ENCODE data around the gene PPP5C. TPM values are rescaled to one million over a fixed set of nuclear protein-coding genes. Genes with fewer than 3 reads are reported as not detected.
"Not testable (repeated sequence)": the region's sequence is repeated elsewhere in the genome, so short reads cannot be mapped to it uniquely, and the experiment has no call there.

PPP5C gene
- 91.3 TPM for total RNA-seq

DNA sequence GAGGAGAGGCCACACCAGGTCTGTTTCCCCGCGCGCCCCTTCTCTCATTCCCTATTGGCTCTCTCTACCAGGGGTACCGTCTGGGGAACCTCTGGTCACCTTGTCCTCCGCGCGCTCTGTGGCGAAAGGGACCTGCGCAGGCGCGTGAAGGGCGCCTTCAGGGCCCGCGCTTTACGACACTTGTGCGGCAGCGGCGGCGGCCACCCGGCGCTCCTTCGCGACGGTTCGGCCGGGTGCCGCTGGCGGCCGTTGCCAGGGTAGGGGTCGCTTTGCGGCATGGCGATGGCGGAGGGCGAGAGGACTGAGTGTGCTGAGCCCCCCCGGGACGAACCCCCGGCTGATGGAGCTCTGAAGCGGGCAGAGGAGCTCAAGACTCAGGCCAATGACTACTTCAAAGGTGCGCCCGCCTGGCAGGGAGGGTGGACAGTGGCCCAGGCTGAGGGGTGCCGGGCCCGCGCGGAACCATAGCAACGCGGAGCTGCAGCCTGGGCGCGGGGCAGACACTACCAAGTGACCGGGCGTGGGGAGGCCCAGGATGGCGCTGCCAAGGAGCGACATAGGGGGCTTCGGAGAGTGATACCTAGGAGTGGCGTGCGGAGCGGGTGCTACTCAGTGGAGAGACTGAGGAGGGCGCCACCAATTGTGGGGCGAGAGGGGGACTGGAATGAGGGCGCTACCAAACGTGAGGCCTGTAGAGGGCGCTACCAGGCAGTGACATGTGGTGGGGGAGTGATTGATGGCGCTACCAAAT is at the start of gene PPP5C:
PPP5C (plus strand) TSS at position 267 of the 751 bp plus-strand sequence; CDS start at position 277, 10 bp downstream.
- peak; percentile 91 for DNase-seq (ENCODE audit: low spot score)

- peak; percentile 89 for DNase-seq (ENCODE audit: low spot score)
These were observed 49.0 kb upstream of the PPP5C start for GRCh38 chr19:46297700-46298478.

DNA sequence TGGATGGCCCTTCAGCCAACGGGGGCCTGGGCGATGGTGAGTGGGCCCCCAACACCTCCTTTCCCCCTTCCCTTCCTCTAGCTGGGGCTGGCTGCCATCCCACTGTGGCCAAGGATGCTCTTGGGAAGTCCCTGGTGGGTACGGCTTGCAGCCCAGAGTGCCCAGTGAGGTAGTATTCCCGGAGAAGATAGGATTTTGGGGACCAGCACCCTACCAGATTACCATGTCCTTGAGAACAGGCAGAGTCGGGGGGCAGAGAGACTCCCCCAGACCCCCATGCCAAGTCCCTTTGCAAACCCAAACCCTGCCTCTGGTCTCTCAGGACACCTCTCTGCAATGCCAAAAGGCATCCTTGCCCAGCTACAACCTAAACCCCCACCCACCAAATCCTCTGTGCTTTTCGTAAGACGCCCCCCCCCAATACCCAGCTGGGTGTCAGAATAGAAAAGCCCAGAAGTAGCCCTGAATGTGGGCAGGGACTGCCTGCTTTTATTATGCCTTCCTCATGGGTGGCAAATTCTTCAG is 48.3 kb upstream of the PPP5C start:
- DNase-seq (ENCODE audit: low spot score), result no peak

GRCh38 chr19:46299004-46299509 is 47.8 kb upstream of the PPP5C start:
- DNase-seq (ENCODE audit: low spot score), result peak; percentile 98

GRCh38 chr19:46299695-46300094 is 47.2 kb upstream of the PPP5C start:
- DNase-seq (ENCODE audit: low spot score), result no peak

- no peak for DNase-seq (ENCODE audit: low spot score)
These were observed 43.6 kb upstream of the PPP5C start for GRCh38 chr19:46303322-46303690.

DNA sequence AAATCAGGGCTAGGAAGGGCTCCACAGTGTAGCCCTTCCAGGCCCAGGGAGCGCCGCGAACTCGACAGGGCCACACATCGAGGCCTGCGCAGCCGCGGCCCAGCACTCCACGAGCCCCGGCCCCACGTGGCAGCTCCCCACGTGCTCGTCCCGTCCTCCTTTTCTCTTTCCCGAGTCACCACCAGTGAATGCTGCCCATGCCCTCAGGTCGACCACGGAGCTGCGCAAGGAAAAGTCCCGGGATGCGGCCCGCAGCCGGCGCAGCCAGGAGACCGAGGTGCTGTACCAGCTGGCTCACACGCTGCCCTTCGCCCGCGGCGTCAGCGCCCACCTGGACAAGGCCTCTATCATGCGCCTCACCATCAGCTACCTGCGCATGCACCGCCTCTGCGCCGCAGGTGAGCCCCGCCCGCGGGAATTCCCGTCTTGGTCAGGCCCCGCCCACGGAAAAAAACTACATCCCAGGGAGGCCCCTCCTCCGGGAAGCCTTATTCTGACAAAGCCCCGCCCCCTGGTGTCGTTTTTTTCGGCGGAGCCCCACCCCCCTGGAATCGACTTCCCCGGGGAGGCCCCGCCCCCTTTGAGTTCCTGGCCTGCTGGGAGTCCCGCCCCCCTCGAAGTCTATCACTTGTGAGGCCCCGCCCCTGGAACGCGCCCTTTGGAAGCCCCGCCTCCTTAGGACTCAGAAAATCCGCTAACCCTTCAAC is 43.0 kb upstream of the PPP5C start:
- DNase-seq (ENCODE audit: low spot score), result peak; percentile 78

GRCh38 chr19:46306501-46306900 is 40.4 kb upstream of the PPP5C start:
- DNase-seq (ENCODE audit: low spot score), result no peak

DNA sequence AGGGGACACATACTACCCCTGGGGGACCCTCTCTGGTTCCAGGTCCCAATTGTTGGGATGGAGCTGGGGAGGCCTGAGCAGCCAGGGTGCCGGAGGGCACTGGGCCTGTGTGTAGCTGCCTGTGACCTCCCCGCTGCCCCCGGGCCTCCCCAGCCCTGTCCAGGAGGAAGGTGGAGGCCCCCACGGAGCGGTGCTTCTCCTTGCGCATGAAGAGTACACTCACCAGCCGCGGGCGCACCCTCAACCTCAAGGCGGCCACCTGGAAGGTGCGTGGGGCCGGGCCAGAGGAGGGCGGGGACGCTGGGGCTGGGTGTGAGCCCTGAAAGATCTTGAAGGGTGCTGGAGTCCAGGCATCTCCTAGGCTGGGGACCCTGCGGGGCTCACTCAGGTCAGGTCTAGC is 38.4 kb upstream of the PPP5C start:
- DNase-seq (ENCODE audit: low spot score), result no peak

DNA sequence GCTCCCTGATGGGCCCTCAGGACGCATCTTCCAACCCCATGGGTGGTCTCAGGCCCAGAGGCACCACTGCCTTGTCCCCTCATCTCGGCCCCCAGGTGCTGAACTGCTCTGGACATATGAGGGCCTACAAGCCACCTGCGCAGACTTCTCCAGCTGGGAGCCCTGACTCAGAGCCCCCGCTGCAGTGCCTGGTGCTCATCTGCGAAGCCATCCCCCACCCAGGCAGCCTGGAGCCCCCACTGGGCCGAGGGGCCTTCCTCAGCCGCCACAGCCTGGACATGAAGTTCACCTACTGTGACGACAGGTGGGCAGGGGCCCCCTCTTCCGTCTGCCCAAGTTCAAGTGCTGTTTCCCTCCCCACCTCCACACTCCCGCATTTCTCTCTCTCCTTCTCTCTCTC is 37.8 kb upstream of the PPP5C start:
- DNase-seq (ENCODE audit: low spot score), result no peak

DNA sequence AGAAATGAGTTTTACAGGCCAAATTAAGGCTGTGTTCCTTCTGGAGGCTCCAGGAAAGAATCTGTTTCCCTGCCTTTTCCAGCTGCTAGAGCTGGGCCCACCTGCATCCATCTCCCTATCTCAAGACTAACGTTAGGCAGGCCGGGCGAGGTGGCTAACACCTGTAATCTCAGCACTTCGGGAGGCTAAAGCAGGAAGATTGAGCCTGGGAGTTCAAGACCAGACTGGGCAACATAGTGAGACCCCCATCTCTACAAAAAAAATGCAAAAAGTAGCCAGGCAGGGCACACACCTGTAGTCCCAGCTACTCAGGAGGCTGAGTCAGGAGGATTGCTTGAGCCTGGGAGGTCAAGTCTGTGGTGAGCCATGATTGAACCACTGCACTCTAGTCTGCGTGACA is 35.4 kb upstream of the PPP5C start:
- no peak for DNase-seq (ENCODE audit: low spot score)

DNA sequence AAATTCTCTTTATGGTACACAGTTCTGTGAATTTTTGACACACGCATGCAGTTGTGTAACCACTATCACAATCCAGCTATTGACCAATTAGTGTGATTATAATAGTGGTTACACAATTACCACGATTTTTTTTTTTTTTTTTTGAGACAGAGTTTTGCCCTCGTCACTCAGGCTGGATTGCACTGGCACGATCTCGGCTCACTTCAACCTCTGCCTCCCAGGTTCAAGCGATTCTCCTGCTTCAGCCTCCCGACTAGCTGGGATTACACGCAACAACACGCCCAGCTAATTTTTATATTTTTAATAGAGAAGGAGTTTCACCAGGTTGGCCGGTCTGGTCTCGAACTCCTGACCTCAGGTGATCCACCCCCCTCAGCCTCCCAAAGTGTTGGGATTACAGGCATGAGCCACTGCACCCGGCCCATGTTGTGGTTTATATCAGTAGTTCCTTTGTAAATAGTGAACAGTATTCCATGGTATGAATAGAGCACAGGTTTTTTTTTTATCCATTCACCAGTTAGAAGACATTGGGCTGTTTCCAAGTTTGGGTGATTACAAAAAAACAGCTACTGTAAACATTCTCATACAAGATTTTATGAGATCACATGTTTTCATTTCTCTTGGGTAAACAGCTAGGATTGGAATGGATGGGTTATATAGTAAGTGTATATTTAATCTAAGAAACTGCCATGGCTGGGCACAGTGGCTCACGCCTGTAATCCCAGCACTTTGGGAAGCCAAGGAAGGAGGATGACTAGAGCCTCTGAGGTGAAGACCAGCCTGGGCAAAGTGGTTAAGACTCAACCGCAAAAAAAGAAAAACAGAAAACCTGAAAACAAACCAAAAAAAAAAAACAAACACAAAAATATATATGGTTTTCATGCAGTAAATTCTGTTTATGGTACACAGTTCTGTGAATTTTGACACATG is 33.1 kb upstream of the PPP5C start:
- not testable (repeated sequence) for DNase-seq (ENCODE audit: low spot score)

DNA sequence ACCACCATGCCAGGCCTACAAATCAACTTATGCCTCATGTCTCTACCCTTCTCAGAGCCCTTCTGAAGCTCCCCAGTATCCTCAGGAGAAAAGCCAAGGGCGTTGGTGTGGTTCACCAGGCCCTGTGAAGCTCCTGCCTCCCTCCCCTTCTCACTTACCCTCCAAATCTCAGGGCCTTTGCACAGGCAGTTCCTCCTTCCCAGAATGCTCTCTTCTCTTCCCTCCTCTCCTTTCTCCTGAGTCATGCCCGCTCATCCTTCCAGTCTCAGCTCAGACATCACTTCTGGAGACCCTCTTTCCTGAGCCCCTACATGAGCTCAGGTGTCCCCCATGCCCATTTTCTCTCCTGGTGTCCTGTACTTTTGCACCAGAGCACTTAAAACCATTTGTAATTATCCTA is 29.5 kb upstream of the PPP5C start:
- no peak for DNase-seq (ENCODE audit: low spot score)

DNA sequence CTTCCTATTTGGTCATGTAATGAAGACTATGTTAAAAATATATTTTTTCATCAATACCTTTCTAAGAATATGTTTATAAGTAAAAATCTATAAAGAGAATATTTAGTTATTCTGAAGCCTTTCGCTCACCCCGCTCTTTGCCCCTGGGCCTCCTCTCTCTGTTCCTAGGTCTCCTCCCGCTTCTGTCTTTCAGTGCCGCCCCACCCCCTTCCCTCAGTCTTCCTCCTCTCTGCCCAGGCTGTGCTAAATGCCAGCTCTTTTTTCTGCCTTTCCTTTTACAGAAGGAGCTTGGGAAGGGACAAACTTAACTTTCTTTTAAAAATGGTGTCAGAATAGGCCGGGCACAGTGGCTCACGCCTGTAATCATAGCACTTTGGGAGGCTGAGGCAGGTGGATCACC is 27.3 kb upstream of the PPP5C start:
- no peak for DNase-seq (ENCODE audit: low spot score)

DNA sequence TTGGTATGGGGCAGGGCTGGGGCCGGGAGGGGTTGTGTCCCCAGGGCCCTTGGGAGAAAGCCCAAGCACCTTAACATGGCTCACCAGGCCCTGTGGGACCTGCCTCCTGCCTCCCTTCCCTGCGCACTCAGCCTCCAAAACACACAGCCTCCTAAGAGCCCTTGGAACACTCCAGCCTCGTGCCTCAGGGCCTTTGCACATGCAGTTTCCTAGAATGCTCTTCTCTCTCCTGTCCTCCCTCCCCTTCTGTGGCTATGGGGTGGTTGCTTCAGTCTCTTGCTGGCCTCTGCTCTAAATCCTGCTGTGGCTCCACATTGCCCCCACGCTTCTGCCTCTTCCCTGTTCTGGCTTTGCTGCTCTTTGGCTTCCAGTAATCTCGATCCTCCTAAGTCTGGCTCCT is 26.3 kb upstream of the PPP5C start:
- no peak for DNase-seq (ENCODE audit: low spot score)

DNA sequence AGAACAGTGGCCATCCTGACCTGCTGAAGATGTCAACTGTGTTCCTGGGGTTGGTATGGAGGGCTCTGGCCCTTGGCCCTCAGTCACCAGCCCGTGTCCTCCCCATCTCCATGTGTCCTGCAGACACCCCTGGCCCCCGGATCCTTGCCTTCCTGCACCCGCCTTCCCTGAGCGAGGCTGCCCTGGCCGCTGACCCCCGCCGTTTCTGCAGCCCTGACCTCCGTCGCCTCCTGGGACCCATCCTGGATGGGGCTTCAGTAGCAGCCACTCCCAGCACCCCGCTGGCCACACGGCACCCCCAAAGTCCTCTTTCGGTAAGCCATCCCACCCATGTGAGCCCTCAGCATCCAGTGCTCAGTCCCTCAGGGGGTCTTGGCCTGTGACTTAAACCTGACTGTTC is 25.2 kb upstream of the PPP5C start:
- DNase-seq (ENCODE audit: low spot score), result no peak

- not testable (repeated sequence) for DNase-seq (ENCODE audit: low spot score)
These were observed 23.7 kb upstream of the PPP5C start for GRCh38 chr19:46323227-46323626.

- DNase-seq (ENCODE audit: low spot score), result no peak
These were observed 22.6 kb upstream of the PPP5C start for GRCh38 chr19:46324277-46324676.

DNA sequence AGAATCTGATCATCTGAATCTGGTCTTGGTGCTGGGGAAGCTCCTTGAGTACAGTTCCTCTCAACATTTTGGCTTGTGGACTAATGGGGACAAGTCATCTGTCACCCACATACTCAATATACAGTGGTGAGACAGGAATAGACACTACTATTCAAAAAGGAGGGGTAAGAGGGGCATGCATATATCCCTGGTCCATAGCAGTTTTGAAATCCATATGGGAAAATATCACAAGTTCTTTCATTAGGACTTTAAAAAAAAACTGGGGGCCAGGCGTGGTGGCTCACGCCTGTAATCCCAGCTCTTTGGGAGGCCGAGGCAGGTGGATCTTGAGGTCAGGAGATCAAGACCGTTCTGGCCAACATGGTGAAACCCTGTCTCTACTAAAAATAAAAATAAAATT is 20.3 kb upstream of the PPP5C start:
- no peak for DNase-seq (ENCODE audit: low spot score)

DNA sequence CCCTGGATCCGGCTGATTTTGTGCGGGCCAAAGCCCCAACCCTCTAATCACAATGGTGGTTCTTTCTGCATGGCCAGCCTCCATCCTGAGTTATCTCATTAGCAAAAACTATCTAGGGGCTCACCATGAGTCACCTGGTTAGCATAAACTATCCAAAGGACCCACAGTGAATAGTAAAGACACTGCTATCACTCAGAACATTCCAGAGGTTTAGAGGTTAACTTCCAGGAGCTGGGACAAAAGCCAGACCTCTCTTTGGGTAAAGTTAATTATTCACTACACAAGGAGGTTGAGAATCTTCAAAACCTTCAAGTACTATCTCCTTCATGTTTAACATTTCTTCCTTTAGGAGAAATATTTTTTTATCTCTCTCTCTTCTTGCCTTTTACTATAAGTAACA is 18.8 kb upstream of the PPP5C start:
- DNase-seq (ENCODE audit: low spot score), result no peak

DNA sequence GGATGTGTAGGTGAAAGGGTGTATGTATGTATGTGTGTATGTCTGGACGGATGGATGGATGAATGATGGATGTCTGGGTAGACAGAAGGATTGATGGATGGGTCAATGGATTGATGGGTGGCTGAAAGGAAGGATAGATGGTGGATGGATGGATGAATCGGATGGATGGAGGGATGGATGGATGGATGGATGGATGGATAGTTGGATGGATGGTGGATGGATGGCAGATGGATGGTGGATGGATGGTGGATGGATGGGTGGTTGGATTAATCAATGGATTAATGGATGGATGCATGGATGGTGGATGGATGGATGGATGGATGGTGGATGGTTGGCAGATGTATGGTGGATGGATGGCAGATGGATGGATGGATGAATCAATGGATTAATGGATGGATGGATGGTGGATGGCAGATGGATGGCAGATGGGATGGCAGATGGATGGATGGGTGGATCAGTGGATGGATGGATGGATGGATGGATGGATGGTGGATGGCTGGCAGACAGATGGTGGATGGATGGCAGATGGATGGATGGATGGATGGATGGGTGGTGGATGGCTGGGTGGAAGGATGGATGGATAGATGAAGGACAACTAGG is 16.5 kb upstream of the PPP5C start:
- DNase-seq (ENCODE audit: low spot score), result no peak
